NCI-H2196 treated with DMSO at 0.1 percent for 48 hours (cell line): ENCODE measurements around the gene SLC9A1.

Experiments used
- DNase-seq: peaks from one replicate; lab custom pipeline; 2025; ENCODE audit not compliant: unreplicated experiment; lab: John Stamatoyannopoulos, UW

SLC9A1 gene

DNA sequence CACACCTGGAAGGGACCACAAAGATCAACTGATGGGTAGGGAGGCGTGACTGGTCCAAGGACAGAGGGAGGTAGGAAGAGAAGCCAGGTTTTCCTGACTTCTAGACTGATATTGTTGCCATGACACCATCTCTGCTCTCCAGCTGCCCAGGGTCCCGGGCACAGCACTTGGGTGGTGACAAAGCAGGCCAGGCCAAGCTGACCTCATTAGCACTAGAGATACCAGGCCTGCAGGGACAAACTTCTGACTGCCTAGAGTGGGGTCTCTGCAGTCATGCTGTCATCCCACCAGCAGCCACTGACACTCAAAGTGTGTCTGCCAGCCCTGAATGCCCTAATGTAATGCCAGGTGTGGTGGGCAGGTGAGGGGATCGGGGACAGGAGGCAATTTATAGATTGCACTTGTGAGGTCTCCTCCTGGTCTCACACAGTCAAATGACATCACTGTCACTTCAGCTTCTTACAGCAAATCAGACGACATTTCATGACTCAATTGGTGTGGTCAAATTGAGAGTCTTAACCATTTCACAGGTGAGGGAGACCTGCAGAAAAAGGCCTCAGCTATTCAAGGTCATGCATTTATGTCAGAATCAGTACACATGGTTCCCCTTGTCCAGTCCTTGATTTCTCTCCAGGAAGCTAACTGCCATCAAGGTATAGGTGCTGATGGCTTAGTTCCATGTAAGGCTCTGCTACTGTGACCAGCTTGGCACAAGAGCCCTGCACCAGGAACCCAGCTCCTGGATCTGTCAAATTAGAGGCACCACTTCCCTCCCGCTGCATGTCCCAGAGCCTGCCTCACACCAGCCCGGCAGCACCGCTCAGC lies 2.7 kb downstream of the SLC9A1 start:
- DNase-seq = no peak

DNA sequence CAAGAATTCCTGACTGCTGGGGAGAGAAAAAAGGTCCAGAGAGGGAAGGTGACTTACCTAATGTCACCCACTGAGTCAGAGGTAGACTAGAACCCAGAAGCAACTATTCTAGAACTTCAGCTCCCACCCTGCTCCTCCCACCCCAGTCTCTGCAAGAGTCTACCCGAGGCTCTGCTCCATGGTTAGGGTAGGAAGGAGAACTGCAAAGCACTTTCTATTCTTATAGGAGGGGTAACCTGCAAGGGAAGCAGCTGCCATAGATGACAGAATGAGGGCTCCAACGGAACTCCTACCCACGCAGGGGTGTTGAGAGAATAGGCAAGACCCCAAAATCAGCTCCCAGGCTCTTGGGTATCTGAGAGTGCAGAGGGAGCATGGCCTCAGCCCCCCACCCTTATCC lies 4.3 kb downstream of the SLC9A1 start:
- no peak for DNase-seq

DNA sequence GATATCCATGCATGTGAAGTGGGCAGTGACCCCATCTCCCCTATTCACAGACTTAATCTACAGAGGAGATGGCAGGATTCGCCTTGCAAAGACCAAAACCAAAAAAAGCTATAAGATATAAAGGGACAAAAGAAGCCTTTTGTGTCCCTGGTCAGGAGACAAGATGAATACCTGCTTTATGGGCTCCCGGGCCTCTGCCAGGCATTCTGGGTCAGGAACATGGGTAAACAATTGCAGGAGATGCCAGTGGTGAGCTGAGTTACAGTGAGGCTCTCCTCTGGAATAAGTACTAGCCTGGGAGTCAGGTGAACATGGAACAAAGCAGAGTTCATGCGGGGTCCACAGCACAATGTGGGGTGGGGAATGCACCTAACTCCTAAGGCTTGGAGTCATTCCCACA lies 4.7 kb downstream of the SLC9A1 start:
- no peak for DNase-seq

DNA sequence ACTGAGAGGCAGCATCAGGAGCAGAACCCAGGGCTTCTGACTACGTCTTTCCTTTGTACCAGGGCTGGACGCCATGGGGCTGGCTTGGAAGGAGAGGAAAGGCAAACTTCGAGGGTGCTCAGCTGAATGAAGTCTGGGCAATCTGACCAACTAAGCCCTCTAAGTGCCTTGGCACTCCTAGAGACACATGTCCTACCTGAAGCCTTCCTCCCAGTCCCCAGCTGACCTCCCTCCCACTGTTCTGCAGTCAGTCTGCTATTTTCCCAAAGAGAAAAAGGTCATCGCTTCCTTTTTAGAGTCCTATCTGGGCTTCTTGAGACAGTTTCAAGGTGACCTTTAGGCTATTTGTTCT lies 5.2 kb downstream of the SLC9A1 start:
- DNase-seq = no peak

DNA sequence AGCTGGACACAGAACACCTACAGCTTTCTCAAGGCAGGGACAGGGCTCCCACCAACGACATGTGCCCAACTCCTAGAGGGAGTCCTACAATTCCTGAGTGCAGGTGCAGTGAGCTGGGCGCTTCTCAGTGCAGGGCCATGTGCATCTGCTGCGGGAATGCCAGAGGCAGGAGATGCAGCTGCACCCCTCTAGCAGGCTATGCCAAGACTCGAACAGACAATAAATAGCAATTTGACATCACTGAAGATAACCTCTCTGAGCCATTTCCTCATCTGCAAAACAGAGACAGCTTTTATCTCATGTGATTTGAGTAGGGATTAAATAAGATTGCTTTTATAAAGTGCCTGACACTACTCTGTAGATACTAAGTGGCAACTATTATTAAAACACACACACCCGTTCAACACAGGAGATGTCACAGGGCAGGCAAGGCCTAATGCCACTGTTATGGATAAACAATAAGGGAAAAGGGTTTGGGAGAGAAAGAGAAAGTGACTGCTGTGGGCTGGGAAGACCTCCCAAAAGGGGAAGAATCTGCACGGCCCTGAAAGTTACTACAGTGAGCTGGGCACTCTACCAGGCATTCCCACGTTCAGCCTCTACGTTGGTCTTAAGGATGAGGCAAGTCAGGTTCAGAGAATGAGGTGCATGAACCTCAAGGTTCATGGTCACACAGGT lies 5.7 kb downstream of the SLC9A1 start:
- no peak for DNase-seq

DNA sequence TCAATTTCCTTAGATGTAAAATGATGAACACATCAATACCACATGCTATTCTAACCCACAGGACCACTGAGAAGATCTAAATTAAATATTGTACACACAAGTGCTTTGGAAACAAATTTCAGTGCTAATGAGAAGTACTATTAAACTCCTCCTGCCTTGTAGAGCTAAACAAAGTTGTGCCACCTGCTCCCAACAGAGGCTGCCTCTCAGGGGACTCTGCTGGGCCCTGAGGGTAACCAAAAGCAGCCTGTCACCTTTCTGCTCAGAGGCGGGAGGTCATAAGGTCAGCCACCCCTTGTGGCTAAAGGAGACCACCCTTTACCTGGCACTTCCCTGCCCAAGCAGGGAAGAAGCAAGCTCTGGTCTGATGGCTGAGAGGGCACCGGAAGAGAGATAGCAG lies 6.3 kb downstream of the SLC9A1 start:
- no peak for DNase-seq

DNA sequence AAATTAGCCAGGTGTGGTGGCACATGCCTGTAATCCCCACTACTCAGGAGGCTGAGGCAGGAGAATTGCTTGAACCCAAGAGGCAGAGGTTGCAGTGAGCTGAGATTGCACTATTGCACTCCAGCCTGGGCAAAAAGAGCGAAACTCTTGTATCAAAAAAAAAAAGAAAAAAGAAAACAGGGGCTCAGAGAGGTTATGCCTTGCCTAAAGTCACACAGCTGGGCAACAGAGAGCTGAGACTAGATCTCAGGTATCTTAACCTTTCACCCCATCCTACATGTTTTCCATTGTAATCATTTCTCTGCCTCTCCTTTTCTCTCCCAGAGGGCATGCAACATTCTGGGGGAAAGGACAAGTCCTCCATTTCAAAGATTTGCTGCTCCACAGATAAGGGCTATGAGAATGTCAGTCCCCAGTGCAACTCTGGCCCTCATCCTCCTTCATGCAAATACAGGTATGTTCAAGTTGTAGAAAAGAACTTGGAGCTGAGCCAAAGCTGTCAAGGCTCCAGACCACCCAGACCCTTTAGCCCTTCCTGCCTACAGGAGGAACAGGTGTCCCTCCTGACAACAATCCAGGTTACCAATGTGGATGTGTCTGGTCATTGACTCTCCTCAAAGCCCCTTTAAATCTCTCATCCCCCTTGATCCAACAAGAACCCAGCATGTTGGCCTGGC lies 6.9 kb downstream of the SLC9A1 start:
- DNase-seq = no peak

DNA sequence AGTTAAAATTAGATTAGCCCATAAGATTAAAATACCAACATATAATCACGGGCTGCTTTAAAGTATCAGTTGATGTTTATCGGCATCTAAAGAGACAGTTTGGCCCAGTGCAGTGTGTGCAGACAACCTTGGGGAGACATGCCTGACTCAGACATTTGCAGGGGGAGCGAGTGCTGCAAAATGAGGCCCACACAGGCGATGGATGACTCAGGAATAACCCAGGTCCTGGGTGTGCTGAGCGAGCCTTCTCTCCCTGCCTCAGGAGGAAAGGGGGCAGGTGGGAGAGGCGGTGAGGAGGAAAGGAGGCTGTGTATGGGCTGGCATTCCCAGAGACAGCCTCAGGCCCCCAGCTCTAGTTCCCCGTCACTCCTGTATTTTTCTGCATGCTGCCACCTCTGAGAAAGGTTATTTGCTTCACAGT lies 9.0 kb downstream of the SLC9A1 start:
- DNase-seq = no peak

DNA sequence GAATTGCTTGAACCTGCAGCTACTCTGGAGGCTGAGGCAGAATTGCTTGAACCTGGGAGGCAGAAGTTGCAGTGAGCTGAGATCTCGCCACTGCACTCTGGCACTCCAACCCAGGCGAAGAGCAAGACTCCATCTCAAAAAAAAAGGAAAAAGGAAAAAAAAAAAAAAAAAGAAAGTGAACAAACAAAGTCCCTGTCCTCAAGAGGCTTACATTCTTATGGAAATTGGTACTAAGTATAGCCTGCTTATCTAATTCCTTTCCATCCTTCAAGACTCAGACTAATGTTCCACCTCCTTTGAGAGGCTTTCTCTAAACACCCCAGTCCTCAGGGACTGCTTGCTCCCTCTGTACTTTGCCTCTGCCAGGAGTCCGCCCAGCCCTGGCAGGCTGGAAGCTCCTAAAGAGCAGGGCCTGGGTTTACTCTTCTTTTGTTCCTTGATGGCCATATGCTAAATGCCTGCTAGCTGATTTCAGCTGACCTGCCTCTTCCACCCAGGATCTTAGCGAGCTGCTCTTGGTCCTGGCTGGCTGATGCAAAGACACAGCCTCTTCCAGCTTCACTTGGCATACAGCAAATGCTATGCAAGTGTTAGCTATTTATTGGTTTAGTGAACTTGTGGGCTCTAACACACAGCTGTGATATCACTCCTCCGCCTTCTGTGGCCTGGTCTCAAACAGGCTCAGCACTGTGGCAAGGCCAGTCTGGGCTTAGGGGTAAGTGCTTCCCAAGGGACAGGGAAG lies 9.8 kb downstream of the SLC9A1 start:
- DNase-seq = no peak

DNA sequence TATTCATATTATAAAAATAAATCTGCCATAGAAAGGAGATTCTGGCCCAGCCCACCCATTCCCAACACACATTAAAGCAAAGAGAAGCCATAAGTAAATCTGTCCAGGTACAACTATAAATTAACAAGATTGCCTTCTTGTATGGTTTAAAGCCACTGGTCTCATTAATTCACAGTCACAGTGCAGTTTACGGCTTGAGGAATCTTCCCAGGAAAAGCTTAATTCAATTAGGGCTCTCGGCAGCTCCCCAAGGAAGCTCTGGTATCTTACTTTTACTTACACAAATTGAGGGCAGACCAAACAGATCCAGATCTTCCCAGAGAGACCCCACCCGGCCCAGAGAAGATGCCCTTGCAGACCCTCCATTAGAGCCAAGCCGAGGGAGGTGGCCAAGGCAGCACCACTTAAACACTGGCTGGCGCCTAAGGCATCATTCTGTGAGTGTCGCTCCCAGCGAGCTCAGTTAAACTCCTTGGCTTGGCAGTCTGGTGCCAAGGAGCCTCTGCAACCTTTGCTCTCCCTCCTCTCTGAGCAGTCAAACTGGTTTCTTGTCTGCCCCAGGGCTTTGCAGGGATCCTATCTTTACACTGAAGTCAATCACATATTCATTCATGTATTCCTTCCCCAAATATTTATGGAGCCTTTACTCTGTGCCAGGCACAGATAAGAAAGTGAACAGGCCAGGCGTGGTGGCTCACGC lies 10.7 kb downstream of the SLC9A1 start:
- DNase-seq = no peak

DNA sequence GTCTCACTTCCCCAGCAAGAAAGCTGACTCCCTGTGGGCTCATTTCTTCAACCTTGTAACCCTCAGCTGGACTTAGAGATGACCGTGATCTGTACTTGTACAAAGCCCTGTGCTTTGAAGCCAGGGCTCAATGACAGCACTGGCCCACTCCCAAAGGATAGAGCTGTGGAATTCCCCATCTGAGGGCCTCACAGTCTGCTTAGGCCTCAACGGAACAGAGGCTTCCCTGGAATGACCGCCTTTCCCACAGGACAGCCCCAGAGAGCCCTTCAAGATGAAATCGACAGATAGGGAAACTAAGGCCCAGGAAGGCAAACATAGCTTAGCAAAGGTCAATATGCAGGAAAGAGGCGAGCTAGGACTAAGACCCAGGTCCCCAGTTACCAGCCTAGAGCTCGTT lies 11.5 kb downstream of the SLC9A1 start:
- no peak for DNase-seq

DNA sequence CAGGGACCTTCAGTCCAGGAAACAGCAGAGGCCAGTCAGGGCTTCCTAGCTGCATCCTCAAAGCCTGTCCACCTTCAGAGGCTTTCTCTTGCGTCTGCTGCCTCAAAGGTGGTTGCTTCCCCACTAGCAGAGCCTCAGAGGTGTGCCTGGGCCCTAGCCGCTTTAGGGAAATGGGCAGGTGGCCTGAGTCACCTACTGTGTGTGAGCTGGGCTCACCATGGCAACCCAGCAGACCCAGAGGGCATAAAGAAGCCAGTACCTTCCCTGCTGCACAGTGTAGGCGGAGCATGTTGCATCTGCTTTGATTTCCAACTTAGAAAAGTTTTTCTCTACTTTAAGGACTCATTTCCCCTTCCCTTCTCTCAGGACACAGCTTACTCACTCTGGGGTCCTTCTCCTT lies 12.5 kb downstream of the SLC9A1 start:
- no peak for DNase-seq

DNA sequence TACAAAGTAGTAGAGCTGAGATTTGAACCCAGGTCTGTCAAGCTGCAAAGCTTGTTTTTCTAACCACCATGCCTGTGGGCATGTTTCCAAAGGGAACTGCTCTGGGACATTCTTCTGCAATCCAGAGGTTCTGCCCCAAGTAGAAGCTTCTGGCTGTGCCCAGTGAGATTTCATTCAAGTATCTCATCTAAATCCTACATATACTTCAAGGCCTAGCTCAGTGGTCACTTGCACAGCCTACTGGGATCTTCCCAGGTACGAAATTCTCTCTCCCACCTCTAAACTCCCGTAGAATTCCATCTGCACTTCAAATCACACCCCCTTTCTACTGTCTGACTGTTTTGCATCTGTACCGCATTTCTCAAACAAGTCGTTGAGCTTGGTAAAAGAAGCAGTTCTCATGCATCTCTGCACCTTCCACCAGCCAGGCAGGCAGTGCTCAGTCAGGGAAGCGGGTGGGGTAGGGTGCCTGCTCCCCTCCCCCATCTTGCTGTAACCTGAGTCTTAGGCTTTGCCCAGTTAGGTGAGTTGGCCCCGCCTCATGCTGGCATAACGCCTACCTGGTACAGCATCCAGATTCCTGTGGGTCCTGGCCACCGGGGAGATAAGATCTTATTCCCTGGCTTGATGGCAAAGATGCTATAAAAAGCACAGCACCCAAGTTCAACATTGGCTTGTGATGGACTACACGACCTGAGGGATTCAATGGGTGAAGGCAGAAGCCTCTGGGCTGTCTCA lies 13.5 kb downstream of the SLC9A1 start:
- peak; percentile 72 for DNase-seq

DNA sequence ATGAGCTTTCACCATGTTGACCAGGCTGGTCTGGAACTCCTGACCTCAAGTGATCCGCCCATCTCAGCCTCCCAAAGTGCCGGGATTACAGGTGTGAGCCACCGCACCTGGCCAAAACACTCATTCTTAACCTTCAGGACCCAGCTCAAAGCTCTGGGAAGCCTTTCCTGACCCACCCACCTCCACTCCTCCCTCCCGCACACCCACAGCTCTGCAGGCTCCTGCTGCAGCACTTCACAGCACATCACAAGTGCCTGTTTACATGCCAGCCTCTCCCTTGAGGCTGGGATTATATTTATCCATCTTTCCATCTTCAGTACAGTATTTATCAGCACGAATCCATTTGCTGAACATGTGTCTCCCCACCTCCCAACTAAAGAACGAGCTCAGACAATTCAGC lies 14.9 kb downstream of the SLC9A1 start:
- no peak for DNase-seq

DNA sequence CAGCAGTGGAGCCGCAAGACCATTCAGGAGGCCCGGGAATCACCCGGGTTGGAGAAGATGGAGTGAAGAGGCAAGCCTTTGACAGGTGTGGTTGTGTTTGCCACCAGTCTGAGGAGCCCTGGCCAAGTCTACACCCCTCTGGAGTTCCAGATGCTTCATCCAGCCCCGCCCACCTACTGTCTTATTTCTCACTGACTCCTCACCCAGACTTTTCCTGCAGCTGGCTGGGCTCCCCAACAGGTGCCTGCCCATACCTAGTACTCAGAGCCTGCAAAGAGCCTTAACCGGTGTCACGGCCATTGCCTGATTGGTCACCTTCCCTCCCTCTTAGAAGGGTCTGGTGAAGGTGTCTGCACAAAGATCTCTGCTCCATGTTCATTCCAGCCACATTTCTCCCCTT lies 16.0 kb downstream of the SLC9A1 start:
- DNase-seq = no peak

DNA sequence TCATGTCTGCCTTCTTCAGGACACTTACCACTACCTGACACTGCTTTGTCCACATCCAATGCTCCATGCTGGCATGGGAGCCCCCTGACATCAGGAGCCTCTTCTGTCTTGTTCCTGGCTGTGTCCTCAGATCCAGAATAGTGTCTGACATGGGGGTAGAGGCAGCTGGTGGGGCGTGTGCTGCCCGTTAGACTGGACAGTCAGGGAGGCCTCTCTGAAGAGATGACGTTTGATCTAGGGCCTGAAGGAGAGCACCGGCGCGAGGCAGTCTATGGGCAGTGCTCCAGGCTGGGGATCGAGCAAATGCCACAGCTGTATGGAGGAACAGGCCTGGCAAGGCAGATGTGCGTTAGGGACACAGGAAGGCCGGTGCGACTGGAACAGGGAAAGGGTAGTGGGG lies 16.6 kb downstream of the SLC9A1 start:
- no peak for DNase-seq

DNA sequence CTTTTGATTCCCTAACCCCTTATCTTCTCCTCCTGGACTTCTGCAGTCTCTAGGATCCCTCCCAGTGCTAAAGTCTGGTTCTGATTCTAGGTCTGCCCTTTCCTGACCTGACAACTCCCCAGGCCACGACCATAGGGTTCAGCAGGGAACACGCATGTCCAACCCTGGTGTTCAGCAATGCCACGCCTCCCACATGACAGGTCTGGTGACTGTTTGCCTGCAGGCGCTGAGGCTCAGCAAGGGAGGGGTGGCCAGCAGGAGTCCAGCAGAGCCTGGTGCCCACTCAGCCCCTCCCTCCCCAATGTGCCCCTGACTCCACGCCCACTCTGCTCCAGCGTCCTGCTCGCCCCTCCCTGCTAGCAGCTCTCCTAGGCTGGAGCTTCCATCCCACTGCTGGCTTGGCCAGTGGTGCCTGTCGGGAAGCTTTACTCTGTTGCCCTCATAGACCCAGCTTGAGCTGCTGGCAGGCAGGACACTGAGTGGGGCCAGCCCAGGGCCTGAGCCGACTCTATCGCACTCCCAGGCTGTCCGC lies 17.3 kb downstream of the SLC9A1 start:
- DNase-seq = no peak

DNA sequence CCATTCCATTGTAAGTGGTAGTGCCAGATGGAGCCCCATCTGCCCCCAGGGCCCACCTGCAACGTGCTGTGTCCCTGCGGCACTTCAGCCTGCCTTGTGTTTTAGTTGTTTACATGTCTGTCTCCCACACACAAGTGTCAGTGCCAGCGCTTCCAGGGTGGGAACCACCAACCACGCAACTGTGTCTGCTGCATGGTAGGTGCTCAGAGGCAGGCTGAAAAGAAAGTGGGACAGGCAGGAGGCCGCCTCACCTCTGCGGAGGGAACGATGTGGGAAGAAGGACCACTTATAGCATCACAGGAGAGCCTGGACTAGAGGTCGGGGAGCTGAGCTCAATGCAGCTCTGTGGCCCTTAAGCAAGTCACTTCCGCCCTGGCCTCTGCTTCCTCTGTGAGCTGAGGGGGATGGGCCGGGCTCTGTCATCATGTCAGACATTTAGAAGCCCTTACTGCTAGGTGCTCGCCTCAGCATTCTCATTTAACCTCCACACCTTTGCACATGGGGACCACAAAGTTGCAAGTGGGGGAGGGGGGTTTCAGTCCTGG lies 17.9 kb downstream of the SLC9A1 start:
- no peak for DNase-seq

DNA sequence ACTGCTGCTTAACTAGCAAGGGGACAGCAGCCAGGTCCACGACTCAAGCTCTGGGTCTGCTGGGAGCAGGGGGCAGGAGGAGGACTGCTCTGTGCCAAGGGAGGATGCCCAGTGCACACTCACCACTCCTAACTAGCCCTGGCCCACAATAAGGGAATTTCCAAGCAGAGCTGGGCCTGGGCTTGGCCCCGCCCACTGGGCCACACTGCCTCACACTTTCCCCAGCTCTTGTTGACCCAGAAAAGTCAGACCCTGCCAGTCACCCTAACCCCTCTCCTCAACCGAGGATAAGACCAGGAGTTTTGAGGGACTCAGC lies 18.7 kb downstream of the SLC9A1 start:
- no peak for DNase-seq
